ENCODE data around the gene DUSP6.
A peak's percentile ranks its signal among the peaks of the same experiment; 100 is the strongest.

The DUSP6 gene

GRCh38 chr12:89373763-89374572, 21.7 kb upstream of the DUSP6 start:
- no peak for DNase-seq (ENCODE audit: low spot score)

DNA sequence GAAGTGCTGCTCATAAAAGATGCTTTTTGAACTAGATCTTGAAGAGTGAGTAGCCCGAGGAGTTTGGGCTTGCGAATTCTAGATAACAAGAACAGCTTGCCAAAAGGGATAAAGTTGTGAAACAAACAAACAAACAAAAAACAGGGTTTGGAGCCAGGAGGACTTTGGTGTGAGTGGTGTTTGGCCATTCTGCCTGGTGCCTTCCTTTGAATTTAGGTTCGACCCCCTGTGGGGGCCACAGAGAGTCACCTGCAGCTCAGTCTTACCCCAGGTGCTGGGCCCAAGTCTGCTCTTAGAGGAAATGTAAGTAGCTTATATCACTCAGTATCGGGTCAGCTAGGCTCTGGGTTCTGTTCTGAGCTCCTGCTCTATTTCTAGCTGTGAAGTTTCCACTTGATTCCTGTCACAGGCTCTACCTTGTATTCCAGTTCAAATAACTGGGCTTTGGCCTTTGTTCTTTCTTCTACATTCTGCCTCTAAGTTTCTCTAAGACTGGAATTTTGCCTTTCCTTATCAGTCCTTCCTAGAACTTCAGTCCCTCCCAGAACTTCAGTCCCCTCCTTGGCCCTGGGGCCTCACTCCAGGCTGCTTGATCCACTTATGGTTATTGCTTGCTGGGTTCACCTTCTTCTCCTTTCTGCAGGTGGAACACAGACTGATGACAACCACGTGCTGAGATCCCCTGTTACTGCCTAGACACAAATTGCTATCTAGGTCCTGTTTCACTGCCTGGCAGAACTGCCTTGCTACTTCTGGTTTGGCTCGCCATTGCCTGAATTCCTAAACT, 20.5 kb upstream of the DUSP6 start:
- DNase-seq (ENCODE audit: low spot score) = no peak

DNA sequence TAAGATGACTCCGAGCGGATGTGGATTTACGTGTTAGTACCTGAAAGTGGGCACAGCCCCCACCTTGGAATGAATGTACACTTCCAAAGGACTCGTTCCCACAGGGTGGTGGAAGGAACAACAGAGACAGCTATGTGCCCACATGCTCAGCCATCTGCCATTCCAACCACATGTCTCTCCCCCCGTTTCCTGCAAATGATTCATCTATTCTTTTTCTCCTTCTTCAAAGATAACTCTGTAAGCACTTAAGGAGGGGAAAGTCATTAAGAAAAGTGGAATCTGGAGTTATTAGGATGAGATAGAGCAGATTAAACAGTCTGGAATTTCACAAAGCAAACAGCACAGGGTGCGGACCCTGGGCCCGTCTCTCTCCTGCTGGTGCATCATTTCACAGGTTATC, 18.5 kb upstream of the DUSP6 start:
- no peak for DNase-seq (ENCODE audit: low spot score)

GRCh38 chr12:89370421-89370831, 18.1 kb upstream of the DUSP6 start:
- no peak for DNase-seq (ENCODE audit: low spot score)

DNA sequence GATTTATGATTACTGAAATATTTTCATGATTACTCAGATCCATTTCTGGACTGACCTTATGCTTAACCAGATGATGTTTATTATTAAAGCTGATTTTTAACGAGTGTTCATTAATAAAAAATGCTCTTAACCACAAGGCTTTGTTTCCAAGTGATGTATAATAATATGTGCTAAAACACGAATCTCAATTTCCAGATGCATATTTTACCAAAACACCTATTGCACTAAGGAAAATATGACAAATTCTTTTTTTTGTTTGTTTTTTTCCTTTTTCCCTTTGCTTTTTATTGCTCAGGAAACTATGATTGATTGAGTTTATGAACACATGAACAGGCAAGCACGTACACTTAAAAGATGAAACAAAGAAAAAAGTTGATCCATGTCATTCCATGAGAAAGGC, 16.9 kb upstream of the DUSP6 start:
- no peak for DNase-seq (ENCODE audit: low spot score)

GRCh38 chr12:89368391-89368790, 16.1 kb upstream of the DUSP6 start:
- DNase-seq (ENCODE audit: low spot score) = no peak

DNA sequence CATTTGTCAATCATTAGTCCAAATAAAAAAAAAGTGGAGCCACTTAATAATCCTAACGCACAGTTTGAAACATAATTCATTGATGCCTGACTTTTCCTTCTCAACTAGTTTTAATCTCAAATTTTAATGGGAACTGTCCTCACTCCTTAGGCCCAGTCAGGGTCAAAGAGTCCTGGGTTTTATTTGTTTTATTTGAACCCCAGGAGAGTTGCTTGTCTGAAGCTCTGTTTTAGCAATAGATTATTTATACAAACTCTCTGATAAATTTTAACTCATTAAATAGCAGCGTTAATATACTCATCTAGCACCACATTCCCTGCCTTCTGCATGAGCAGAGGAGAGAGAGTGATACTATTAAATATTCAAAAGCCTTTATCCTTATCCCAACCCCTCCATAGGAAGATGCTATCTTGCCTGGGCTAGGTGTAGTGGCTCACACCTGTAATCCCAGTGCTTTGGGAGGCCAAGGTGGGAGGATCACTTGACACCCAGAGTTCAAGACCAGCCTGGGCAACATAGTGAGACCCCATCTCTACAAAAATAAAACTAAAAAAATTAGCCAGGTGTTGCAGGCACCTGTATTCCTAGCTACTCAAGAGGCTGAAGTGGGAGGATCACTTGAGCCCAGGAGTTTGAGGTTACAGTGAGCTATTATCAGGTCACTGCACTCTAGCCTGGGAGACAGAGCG, 14.5 kb upstream of the DUSP6 start:
- no peak for DNase-seq (ENCODE audit: low spot score)

DNA sequence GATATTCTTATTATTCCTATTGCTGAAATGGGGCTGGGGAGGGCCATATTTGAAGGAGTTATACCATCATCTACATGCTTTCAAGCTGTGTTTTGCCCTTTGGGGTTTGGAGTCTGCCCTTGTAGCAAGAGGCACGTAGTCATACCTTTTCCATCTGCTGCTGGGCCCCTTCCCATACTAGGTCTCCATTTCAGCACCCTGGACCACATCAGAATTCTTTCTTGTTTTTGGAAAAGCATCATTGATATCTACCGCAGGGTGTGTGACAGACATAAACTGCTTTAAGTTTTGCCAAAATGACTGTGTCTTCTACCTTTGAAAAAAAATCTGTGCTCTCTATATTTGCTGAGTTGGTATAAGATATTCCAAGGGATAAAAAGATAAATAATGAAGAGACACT, 12.3 kb upstream of the DUSP6 start:
- DNase-seq (ENCODE audit: low spot score) = no peak

- no peak for DNase-seq (ENCODE audit: low spot score)
These were observed 11.8 kb upstream of the DUSP6 start for GRCh38 chr12:89364058-89364457.

GRCh38 chr12:89363582-89363981, 11.3 kb upstream of the DUSP6 start:
- no peak for DNase-seq (ENCODE audit: low spot score)

DNA sequence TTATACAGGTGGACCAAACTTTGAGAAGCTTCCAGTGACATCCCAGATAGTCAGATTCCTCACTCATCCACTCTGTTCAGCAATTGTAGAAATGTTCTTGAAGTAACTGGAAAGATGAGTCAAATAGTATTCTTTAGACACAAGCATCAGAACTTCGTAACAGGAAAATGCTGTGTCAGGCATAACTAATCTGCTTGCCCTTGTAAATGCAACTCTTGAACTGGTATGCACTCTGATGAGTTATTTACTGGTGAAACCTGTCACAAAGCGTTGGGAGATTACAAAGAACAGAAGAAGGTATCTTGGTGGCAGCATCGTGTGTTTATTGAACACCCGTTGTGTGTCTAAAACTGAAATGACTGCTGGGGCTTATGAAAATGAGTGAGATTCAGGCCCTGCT, 10.8 kb upstream of the DUSP6 start:
- no peak for DNase-seq (ENCODE audit: low spot score)

GRCh38 chr12:89359615-89360014, 7.3 kb upstream of the DUSP6 start:
- DNase-seq (ENCODE audit: low spot score) = no peak

- DNase-seq (ENCODE audit: low spot score) = no peak
These were observed 6.5 kb upstream of the DUSP6 start for GRCh38 chr12:89358805-89359204.

DNA sequence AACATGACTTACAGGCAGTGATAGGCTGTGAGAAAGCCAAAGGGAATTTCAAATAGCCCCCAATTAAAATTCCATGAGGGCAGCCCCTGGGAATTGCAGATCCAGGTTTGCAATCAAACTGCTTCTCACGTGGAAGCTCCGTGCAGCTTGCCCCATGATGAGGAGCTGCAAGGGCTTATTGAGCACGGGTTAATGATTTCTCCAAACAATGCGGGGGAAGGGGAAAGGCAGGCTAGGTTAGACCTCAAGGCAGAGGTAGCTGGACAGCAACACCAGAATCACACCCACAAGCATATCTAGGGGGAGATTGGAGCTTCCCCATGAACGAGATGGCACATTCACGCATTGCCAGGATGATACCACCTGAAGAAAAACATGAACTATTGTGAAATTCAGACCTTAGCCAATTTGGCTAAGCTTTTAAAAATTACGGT, 5.0 kb upstream of the DUSP6 start:
- DNase-seq (ENCODE audit: low spot score) = peak; percentile 62

- DNase-seq (ENCODE audit: low spot score) = no peak
These were observed 3.9 kb upstream of the DUSP6 start for GRCh38 chr12:89356069-89356665.

DNA sequence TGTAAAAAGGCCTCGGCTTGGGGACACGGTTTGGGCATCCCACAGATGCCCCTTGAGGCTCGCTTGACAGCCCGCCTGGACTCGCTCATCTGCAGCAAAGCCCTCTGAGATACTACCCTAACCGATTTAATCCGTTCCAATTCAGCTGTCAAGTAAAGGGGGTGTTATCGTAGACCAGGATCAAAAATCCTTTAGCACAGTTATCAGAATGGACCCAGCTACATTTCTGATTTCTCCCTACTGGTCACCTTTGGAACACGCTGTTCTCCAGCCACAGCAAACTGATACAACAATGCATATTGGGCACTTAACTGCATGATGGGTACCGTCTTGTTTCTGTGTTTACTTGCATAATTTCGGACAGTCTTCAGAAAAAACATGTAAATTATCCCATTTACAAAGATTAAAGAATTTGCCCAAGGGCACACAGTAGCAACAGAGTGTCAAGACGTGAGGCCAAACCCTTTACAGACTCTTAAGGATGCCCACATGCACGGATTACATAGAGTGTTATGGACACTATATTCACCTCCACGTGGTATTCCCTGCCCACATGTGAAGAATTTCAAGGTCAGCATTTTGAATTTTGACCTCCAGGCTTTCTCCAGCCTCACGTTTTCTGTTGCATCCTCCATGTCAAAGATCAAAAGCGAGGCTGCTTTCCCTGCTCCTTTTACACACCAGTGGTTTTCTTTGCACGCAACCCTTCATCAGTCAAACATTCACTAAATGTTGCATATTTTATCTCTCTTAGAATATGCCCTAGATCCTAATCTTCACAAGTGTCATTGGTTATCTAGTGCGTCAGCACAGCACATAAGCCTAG, 3.2 kb upstream of the DUSP6 start:
- DNase-seq (ENCODE audit: low spot score) = no peak

GRCh38 chr12:89354612-89355067, 2.3 kb upstream of the DUSP6 start:
- DNase-seq (ENCODE audit: low spot score) = no peak

- peak; percentile 68 for DNase-seq (ENCODE audit: low spot score)
These were observed 1.7 kb upstream of the DUSP6 start for GRCh38 chr12:89353823-89354611.

- DNase-seq (ENCODE audit: low spot score) = peak; percentile 84
These were observed 1.0 kb upstream of the DUSP6 start for GRCh38 chr12:89353188-89353822.

- no peak for DNase-seq (ENCODE audit: low spot score)
These were observed 134 bp downstream of the DUSP6 start for GRCh38 chr12:89352242-89352491.
